SKM-1 treated with dmso at 0.1 percent for 144 hours (cell line): ENCODE data around the gene CST8.

Experiments used
- DNase-seq: peaks from one replicate; lab custom pipeline; 2025; ENCODE audit not compliant: unreplicated experiment; lab: John Stamatoyannopoulos, UW

Gene CST8

GRCh38 chr20:23475395-23475794, 15.5 kb upstream of the CST8 start:
- no peak for DNase-seq

GRCh38 chr20:23476015-23476754, 14.7 kb upstream of the CST8 start:
- no peak for DNase-seq

GRCh38 chr20:23477223-23477622, 13.7 kb upstream of the CST8 start:
- no peak for DNase-seq

- no peak for DNase-seq
Measured at GRCh38 chr20:23479043-23479442, 11.9 kb upstream of the CST8 start.

- no peak for DNase-seq
Measured at GRCh38 chr20:23482138-23482537, 8.8 kb upstream of the CST8 start.

GRCh38 chr20:23484081-23484480, 6.8 kb upstream of the CST8 start:
- no peak for DNase-seq

- DNase-seq, result no peak
Measured at GRCh38 chr20:23488470-23488869, 2.4 kb upstream of the CST8 start.

- no peak for DNase-seq
Measured at GRCh38 chr20:23488996-23489395, 1.9 kb upstream of the CST8 start.

- DNase-seq, result no peak
Measured at GRCh38 chr20:23492292-23492691, 1.4 kb downstream of the CST8 start.

GRCh38 chr20:23493172-23493772, 2.4 kb downstream of the CST8 start:
- no peak for DNase-seq

- DNase-seq, result no peak
Measured at GRCh38 chr20:23497536-23497935, 6.6 kb downstream of the CST8 start.

- no peak for DNase-seq
Measured at GRCh38 chr20:23501926-23502325, 11.0 kb downstream of the CST8 start.

GRCh38 chr20:23503649-23504048, 12.7 kb downstream of the CST8 start:
- DNase-seq, result no peak

- DNase-seq, result no peak
Measured at GRCh38 chr20:23507346-23507745, 16.4 kb downstream of the CST8 start.

- no peak for DNase-seq
Measured at GRCh38 chr20:23508449-23509229, 17.7 kb downstream of the CST8 start.

GRCh38 chr20:23509247-23509913, 18.5 kb downstream of the CST8 start:
- DNase-seq, result no peak

- no peak for DNase-seq
Measured at GRCh38 chr20:23510000-23510590, 19.2 kb downstream of the CST8 start.

GRCh38 chr20:23513164-23513563, 22.2 kb downstream of the CST8 start:
- DNase-seq, result no peak

- DNase-seq, result no peak
Measured at GRCh38 chr20:23514848-23515247, 23.9 kb downstream of the CST8 start.

GRCh38 chr20:23515250-23515939, 24.5 kb downstream of the CST8 start:
- DNase-seq, result no peak

- no peak for DNase-seq
Measured at GRCh38 chr20:23517719-23518118, 26.8 kb downstream of the CST8 start.
